Jurkat, Clone E6-1 (cell line): ENCODE data around the gene AP1G1.
"Not testable (repeated sequence)": the region's sequence is repeated elsewhere in the genome, so short reads cannot be mapped to it uniquely, and the experiment has no call there.

Experiments used
- DNase-seq: peaks from one replicate; pipeline ENCODE4 v3.0.0-alpha.2; 2011; ENCODE audit warnings: low read depth, low spot score
- H3K4me3 ChIP-seq: 2 replicates; pipeline ENCODE4 v1.5.1; 2011; ENCODE audit warnings: mild to moderate bottlenecking, low read length, control low read depth, moderate library complexity

The AP1G1 gene

DNA sequence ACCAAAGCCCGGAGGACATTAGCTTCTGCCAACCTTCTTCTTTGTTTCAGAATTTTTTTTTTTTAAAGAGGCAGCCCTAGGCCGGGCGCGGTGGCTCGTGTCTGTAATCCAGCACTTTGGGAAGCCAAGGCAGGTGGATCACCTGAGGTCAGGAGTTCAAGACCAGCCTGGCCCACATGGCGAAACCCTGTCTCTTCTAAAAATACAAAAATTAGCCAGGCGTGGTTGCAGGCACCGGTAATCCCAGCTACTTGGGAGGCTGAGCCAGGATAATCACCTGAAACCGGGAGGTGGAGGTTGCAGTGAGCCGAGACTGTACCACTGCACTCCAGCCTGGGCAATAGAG, 8.5 kb upstream of the AP1G1 start:
- not testable (repeated sequence) for H3K4me3 ChIP-seq, DNase-seq

DNA sequence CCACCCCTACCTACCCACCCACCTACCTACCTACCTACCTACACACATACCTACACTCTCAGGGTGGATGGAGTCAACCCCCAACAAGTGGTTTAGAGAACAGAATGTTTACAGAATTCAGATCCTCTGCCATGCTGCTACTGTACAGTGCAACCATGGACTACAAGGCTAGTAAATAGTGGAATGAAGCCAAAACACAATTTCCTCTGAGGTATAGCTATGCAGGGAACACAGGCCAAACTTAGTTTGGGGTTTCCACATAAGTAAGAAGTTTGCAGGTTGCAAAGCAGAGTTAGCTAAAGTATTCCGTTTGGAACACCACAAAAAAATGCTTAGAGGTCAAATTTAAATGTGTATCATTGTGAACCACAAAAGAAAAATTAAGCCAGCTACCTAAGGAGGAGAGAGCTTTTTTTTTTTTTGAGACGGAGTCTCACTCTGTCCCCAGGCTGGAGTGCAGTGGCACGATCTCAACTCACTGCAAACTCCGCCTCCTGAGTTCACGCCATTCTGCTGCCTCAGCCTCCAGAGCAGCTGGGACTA, 2.7 kb upstream of the AP1G1 start:
- no peak overlapping the region for H3K4me3 ChIP-seq
- peak; percentile 27 for DNase-seq

DNA sequence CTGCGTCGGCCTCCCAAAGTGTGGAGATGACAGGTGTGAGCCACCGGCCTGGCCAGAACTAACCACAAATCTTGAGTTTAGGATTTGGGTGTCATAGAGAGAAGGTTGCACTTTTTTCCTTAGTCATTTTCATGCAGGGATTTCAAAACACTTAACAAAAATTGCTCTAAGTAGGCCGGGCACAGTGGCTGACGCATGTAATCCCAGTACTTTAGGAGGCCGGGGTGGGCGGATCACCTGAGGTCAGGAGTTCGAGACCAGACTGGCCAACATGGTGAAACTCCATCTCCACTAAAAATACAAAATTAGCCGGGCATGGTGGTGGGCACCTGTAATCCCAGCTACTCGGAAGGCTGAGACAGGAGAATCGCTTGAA, 1.5 kb upstream of the AP1G1 start:
- not testable (repeated sequence) for DNase-seq, H3K4me3 ChIP-seq

DNA sequence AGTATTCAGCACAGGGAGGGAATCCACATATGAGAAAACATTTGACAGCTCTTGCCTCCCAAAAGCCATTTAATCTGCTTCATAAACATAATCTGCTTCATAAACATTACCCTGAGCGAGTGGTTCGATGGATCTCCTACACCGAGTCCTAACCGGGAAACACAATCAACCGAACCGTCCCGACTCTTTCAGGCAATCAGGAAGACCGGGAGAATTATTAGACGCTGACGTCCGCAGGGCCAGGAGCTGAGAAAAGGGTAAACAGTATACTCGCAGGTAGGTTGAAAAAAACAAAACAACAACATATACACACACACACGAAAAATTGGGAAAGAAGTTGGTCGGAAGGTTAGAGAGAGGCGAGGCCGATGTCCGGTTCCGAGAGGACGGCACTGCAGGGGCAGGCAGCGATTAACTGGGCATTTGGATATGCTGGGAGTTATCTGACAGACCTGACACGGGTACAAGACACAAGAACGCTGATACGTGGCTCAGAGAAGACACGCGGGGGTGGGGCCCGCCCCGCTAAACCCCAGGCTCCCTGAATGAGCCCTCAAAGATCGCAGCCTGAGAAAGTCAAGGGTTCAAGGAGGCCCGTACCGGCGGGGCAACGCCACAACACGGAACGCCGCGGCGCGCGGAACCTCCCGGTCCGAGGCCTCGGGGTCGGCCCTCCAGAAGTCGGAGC, 585 bp downstream of the AP1G1 start:
- no peak for DNase-seq
- H3K4me3 ChIP-seq, result peak overlapping the region; percentile 90

DNA sequence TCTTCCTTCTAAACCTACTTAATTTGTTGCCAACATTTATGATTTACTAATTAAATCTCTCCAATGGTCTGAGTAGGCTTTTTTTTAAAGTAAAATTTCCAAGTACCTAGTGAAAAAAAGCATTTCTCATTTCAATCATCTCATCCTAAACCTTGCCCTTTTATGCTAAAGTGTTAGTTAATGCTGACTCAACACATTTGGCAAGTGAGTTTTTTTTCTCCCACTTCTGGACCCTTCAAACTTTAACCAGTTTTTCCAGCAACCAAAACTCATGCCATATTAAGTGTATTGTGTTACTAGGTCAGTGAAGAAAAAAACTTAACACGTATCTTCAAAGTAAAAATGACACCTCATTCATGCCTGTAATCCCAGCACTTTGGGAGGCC, 5.3 kb downstream of the AP1G1 start:
- H3K4me3 ChIP-seq, result no peak overlapping the region
- DNase-seq, result no peak

DNA sequence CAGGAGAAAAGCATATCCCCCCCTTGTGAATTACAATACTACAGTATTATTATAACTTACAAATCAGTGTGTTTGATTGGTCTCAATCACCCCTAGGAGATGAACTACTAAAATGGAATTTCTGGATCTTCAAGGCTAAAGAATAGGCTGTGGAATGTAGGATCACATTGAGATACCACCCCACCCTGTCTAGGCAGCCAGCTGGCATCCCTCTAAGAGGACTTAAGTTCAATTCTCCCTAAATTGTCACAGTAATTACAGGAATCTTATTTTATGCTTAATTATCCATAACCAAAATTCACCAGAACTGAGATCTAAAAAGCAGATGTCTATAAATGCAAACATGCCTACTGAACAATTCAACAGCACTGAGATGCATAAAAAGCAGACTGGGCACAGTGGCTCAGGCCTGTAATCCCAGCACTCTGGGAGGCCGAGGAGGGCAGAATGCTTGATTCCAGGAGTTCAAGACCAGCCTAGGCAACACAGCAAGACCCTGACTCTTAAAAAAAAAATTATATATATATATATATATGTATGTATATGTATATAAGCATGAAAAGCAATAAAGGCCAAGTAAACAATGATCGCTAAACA, 12.0 kb downstream of the AP1G1 start:
- no peak for DNase-seq
- no peak overlapping the region for H3K4me3 ChIP-seq

DNA sequence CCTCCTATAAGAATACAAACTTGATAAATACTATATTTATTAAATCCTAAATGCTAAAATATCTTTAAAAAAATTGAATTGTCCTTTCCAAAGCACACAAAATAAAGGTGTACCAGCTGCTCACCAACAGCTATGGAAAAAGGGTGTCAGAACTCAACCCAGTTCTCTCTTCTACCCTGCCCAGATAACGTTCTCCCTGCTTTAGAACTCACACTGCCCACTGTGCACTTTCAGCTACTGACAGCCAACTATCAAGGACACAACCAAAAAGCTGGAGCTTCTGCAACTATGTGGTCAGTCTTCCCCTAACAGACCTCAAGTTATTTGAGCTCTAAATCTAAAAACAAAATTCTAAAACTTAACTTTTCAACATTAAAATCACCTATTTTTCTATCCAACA, 13.7 kb downstream of the AP1G1 start:
- H3K4me3 ChIP-seq, result no peak overlapping the region
- no peak for DNase-seq

DNA sequence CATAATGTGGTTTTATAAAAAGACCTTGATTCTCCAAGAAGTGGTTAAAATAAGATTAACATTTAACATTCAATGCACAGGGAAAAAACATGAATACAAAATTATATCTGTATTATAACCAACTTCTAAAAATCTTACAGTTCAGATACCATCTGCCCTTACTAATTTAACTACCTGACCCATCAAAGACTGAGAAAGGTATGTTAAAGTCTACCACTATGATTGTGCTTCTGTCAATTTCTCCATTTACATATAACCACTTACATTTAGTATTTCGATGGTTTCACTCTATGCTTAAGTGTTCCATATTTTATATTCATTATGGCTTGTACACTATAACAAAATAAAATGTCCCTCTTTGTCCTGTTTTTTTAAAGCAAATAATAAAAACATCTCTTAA, 14.6 kb downstream of the AP1G1 start:
- DNase-seq, result no peak

DNA sequence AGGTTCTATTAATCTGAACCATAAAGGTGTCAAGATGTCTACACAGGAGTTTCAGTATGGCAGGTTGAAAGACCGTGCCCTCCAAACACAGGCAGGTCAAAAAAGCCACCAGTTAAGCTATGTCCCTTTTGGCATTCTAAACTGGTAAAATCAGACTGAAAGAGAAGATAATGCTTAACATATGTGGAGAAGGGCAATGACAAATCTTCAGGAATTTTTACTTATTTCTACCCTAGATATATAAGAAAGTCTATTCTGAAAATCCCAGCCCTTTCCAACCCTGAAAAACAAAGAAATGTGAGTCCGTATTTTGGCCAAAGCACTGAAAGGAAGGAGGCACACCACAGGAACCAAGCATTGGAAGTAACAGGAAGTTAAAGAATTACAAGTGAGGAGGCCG, 16.5 kb downstream of the AP1G1 start:
- no peak overlapping the region for H3K4me3 ChIP-seq
- no peak for DNase-seq

More for the DNA sequence above, 14.6 kb downstream of the AP1G1 start:
- H3K4me3 ChIP-seq, result no peak overlapping the region

DNA sequence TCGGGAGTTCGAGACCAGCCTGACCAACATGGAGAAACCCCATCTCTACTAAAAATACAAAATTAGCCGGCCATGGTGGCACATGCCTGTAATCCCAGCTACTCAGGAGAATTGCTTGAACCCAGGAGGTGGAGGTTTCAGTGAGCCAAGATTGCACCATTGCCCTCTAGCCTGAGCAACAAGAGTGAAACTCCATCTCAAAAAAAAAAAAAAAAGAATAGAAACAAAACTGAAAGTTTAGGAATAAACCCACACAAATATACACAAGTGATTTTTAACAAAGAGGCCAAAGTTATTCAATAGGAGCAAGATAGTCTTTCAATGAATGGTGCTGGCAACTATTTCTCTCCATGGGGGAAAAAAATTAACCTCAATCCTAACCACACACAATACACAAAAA, 18.3 kb downstream of the AP1G1 start:
- not testable (repeated sequence) for H3K4me3 ChIP-seq, DNase-seq

DNA sequence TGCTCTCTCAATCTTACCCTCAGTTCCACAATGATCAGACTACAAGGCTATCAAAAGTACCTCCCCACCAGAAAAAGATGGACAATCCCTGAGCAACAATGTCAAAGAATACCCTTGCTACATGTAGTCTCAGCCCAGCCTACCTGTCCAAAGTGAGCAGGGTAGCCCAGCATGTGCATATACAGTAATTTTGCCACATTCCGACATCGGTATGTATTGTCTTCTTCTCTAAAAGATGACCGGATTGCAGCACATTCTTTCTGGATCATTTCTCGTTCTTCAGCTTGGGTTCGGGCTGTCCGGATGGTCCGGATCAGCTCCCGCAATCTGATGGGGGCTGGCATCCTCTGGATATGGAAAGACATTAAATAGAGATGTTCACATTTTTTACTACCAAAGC, 19.5 kb downstream of the AP1G1 start:
- H3K4me3 ChIP-seq, result no peak overlapping the region
- no peak for DNase-seq

DNA sequence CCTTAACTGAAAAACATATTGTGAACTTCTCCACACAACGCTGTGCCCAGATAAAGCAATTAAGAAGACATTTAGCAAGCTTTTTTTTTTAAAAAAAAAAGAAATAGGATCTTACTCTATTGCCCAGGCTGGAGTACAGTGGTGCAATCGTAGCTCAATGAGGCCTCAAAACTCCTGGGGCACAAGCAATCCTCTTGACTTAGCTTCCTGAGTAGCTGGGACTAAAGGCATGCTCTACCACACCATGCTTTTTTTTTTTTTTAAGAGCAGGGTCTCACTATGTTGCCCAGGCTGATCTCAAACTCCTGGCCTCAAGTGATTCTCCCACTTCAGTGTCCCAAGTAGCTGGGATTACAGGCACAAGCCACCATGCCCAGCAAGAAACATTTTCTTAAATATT, 20.1 kb downstream of the AP1G1 start:
- H3K4me3 ChIP-seq, result no peak overlapping the region
- DNase-seq, result no peak

DNA sequence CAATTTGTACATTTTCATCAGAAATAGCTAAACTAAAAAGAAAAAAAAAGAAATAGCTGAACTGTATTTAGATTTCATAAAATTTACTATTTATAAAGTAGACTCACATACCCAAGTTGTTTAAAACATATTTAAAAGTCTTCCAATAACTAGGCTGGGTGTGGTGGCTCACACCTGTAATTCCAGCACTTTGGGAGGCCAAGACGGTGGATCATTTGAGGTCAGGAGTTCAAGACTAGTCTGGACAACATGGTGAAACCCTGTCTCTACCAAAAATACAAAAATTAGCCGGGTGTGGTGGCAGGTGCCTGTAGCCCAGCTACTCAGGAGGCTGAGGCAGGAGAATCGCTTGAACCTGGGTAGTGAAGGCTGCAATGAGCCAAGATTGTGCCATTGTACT, 23.5 kb downstream of the AP1G1 start:
- not testable (repeated sequence) for H3K4me3 ChIP-seq, DNase-seq

DNA sequence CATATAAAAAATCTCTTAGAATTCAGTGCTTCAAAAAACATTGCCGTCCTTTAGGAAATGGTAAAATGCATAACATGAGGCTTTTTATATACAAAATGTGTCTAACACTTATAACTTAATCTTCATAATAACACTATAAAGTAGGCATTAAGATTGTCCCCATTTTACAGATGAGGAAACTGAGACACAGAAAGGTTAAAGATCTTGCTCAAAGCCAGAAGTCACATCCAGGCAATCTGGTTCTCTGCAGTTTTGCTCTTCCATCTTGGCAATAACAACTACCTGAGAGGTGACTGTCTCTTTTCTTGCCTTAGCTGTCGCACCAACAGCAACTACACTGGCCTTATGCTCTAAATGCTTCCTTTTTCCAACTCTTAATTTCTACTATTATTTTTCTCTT, 24.5 kb downstream of the AP1G1 start:
- H3K4me3 ChIP-seq, result no peak overlapping the region
- no peak for DNase-seq

DNA sequence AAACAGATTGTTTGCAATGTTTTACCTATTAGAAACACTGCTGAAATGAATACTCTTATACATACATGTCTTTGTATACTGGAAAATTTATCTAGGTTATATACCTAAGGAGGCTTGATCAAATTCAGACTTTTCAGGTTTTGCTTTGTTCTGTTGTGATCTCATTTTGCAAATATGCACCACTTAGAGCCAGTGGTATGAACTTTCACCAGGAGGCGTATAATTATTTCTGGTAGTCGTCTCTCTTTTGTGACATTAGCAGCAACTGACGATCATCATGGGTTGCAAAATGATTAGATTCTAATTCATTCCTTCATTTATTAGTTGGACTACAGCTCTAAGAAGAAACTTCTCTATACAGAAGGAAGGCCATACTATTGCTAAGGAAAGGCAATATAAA, 26.9 kb downstream of the AP1G1 start:
- H3K4me3 ChIP-seq, result no peak overlapping the region
- no peak for DNase-seq

DNA sequence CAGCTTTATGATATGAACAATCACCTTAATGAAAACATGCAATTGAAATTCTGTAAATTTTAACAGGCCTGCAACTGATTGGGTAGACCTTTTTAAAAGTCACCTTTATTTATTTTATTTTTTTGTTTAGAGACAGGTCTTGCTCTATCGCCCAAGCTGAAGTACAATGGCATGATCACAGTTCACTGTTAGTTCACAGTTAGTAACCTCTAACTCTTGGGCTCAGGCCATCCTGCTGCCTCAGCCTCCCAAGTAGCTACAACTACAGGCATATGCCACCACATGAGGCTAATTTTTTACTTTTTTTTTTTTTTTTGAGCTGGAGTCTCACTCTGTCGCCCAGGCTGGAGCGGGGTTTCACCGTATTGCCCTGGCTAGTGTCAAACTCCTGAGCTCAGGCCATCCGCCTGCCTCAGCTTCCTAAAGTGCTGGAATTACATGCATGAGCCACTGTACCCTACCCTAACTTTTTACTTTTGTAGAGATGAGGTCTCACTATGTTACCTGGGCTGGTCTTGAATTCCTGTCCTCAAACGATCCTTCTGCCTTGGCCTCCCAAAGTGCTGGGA, 28.0 kb downstream of the AP1G1 start:
- DNase-seq, result no peak
- H3K4me3 ChIP-seq, result no peak overlapping the region

DNA sequence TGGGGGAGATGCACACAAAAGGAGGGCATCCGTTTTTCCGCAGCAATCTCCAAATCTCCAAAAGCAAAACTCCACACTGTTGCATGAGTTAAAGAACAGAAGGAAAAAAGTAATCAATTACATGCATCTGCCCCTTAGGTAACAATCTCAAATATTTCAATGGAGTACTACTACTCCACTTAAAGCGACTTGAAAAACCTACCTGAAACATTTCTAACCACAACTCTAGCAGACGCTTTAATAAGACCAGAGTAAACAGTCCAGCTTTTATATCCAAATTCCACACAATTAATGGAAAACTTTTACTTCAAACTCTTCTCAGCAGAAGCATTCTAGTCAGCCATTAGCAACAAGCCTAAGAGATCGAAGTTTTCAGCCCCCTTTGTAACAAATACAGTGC, 29.9 kb downstream of the AP1G1 start:
- no peak overlapping the region for H3K4me3 ChIP-seq
- DNase-seq, result no peak

DNA sequence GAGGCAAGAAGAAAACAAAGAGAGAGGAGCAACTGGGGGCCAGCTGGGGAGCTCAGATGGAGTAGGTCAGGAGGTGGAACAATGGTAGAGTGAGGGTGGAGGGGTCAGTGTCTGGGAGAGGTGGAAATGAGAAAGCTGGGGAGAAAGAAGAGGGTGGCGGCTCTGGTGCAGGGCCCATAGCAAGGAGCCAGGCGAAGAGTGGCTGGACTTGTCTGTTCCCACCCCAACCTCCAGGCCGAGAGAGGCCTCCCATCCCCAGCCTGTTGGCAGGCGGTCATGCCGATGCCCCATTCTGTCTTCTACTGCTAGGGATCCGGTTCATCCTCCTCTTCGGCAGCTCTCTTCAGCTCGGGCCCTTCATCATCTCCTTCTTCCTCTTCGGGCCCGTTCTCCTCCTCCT, 31.3 kb downstream of the AP1G1 start:
- no peak overlapping the region for H3K4me3 ChIP-seq
- DNase-seq, result no peak

DNA sequence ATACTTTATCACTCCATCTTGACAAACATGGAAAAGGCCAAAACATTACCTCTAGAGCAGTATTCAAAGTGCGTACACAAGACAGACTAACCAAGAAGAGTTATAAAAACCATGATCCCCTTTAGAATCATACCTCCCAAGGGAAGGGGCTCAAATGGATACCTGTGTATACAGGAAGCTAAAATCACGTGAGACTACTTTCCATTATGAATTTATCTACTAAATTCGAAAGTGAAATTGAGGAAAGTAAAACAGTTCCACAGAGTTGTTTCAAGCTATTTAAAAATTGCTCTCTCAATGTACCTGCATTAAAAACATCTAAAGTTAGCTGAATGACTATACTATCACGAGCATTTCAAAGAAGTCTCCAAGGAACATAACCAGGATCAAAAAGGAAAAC, 32.7 kb downstream of the AP1G1 start:
- no peak for DNase-seq
- no peak overlapping the region for H3K4me3 ChIP-seq

DNA sequence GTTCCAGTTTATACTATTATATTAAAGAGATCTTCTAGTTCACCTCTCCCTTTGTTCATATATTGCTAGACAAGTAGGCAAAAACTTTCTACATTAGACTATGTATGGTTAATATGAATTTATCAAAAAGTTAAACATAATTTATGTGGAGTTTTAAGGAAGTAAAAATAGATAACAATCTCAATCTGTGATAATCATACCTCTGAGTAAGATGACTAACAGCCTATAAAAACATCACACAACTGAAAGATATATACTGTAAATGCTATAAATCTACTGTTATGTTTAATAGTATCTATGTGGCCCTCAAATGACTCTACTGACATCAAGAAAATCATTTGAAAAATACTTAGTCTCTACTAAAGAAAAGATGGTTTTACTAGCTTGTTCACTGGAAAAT, 37.1 kb downstream of the AP1G1 start:
- DNase-seq, result no peak
- no peak overlapping the region for H3K4me3 ChIP-seq

DNA sequence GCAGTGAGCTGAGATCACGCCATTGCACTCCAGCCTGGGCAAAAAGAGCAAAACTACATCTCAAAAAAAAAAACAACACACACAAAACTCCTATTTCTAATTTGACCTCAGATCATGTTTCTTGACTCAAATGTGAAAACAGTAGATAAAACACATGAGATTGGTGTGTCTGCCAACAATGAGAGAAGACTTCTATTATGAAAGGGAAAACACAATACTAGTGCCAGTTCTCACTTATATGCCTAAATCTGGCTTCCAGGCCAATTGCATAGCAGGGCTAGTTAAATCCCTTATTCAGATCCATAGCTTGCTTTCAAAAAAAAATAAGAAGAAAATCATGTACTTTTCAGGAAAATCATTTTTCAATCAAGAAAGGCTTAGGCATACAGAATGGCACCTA, 39.4 kb downstream of the AP1G1 start:
- DNase-seq, result no peak
- H3K4me3 ChIP-seq, result no peak overlapping the region
